Esophagus mucosa (tissue), 1 donor: ENCODE measurements around the gene HOGA1. TPM values are rescaled to one million over a fixed set of nuclear protein-coding genes. Genes with fewer than 3 reads are reported as not detected.
A peak's percentile ranks its signal among the peaks of the same experiment; 100 is the strongest.
"Not testable (repeated sequence)": the region's sequence is repeated elsewhere in the genome, so short reads cannot be mapped to it uniquely, and the experiment has no call there.

Experiments
- ATAC-seq: fragments of 200-7000 bp; cut with Tn5 transposase; one replicate; pipeline ENCODE4 v1.9.1; 2020
- total RNA-seq: library from RNA; stranded (reverse); gene quantifications from one replicate; pipeline ENCODE4 v1.2.4, GENCODE V29; 2023
- donor health status: DM: yes; HTN: yes; CAD: no.

The HOGA1 gene
- total RNA-seq, 1 donor from 2014 or later, result 1.7 TPM

DNA sequence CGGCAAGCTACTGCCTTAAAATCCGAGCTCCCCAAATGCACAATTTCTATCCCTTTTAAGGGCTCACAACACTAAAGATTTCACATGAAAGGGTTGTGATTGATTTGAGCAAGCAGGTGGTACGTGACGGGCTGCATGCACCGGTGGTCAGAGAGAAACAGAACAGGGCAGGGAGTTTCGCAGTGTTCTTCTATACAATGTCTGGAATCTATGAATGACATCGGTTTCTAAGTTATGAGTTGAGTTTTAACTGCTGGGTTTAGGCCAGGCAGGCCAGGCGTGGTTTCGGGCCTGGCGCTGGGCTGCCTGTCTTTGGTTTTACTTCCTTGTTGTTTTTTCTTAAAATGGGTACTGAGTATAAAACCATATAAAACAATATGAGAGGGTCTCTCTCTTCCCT lies 28.6 kb upstream of the HOGA1 start:
- not testable (repeated sequence) for ATAC-seq

DNA sequence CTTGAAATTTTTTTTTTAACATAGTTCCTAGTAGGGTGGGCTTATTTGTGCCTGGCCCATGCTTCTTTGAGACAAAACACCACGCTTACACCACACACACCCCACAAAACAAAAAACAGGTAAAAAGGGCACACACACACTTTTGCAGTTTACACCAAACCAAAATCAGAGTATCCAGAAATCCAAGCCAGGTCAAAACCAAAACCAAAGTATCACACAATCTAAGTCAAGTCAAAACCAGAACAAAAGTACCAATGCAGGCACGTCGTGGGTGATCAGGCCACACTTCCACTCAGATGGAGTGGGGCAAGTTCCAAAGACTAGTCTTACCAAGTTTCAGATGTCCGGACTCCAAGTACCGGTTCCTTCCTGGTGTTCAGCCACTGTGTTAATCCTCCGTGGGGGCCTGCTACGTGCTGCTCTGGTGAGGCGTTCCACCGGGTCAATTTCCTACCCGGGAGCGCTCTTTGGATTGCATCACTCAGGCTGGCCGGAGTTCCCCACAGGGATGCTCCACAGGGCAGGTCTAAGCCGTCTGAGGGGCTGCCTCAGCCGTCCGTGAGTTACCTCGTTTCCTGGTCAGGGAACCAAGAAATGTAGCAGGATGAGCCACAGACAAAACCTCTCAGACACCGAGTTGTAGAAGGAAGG lies 23.3 kb upstream of the HOGA1 start:
- ATAC-seq, result not testable (repeated sequence)

GRCh38 chr10:97561386-97562077 lies 22.7 kb upstream of the HOGA1 start:
- not testable (repeated sequence) for ATAC-seq

DNA sequence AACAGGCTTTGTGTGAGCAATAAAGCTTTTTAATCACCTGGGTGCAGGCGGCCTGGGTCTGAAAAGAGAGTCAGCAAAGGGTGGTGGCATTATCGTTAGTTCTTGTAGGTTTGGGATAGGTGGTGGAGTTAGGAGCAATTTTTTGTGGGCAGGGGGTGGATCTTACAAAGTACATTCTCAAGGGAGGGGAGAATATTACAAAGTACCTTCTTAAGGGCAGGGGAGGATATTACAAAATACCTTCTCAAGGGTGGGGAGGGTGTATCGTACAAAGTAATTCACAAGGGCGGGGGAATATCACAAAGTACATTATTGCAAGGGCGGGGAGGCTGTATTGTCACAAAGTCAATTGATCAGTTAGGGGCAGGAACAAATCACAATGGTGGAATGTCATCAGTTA lies 21.9 kb upstream of the HOGA1 start:
- not testable (repeated sequence) for ATAC-seq

- no peak for ATAC-seq
Observed at GRCh38 chr10:97563337-97563736, 20.9 kb upstream of the HOGA1 start.

GRCh38 chr10:97564776-97565175 lies 19.4 kb upstream of the HOGA1 start:
- ATAC-seq, result no peak

GRCh38 chr10:97566336-97566996 lies 17.7 kb upstream of the HOGA1 start:
- no peak for ATAC-seq

DNA sequence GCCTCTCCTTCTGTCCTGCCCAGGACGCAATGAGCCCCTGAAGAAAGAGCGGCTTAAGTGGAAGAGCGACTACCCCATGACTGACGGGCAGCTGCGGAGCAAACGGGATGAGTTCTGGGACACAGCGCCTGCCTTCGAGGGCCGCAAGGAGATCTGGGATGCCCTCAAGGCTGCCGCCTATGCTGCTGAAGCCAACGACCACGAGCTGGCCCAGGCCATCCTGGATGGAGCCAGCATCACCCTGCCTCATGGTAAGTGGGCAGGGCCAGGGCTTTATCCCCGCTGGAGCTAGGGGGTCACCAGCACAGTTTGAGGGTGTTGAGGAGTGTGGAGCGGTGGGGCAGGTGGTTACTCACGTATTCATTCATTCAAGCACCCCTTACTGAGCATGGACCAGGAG lies 16.3 kb upstream of the HOGA1 start:
- no peak for ATAC-seq

DNA sequence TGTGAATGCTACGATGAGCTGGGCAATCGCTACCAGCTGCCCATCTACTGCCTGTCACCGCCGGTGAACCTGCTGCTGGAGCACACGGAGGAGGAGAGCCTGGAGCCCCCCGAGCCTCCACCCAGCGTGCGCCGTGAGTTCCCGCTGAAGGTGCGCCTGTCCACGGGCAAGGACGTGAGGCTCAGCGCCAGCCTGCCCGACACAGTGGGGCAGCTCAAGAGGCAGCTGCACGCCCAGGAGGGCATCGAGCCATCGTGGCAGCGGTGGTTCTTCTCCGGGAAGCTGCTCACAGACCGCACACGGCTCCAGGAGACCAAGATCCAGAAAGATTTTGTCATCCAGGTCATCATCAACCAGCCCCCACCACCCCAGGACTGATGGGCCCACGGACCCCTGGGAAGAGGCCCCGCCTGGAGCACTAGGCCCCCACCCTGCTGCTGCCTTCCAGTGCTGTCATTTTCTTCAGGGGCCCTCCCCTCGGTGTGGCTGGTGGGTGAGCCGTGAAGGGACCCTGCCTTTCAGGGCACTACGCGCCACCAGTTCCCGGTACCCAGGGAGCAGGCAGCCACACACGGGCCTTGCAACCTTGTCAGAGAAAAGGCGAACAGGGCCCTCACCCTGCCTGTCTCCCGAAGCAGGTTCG lies 13.9 kb upstream of the HOGA1 start:
- ATAC-seq, result no peak

- ATAC-seq, result no peak
Observed at GRCh38 chr10:97570789-97571471, 13.3 kb upstream of the HOGA1 start.

- peak; percentile 96 for ATAC-seq
Observed at GRCh38 chr10:97571622-97572021, 12.6 kb upstream of the HOGA1 start.

DNA sequence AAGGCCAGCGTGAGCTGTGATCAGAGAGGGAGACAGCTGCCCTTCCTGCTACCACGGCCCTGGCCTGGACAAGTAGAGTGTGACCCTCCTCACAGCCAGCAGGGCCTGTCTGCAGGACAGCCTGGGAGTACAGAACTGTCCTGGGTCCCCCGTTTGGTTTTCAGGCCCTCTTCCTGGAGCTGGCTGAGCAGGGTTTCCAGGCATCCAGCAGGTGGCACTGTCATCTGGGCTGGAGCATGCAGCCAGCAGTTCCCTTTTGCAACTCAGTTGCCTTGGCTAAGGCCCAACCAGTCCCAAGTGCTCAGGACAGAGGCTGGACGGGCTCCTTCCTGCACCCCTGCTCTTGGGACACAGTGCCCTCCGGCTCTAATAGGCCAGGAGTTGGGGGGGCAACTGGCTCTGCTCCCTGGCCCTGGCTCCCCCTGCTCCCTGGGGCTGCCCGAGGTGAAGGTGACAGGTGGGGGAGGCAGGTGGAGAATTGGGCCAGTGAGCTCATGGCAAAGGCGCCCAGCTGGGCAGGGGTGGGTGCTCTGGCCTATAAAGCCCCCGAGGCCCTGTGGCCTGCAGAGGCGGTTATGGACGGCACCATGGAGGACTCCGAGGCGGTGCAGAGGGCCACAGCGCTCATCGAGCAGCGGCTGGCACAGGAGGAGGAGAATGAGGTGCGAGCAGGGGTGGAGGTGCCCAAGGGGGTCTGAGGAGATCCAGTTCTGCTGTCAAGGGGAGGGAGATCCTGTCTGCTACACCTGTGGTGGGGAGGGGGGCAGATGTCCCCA lies 11.8 kb upstream of the HOGA1 start, which contains the start of gene ANKRD2:
ANKRD2 (plus strand) TSS at position 566 of the 776 bp plus-strand sequence; CDS start at position 576, 10 bp downstream.
- ATAC-seq, result peak; percentile 78

- no peak for ATAC-seq
Observed at GRCh38 chr10:97573021-97573420, 11.2 kb upstream of the HOGA1 start.

DNA sequence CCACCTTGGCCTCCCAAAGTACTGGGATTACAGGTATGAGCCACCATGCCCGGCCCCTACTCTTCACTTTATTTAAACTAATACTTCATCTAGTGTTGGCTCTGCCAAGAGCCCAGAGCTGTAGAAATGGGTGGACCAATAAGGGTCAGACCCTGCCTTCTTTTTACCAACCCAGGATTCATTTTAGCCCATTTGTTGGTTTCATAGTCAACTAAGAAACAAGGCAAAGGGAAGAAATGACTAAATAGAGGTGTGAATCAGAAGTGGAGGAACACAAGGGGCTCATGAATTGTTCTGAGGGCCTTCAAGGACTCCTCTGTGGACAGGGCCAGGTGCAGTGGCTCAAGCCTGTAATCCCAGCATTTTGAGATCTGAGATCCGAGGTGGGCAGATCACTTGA lies 10.5 kb upstream of the HOGA1 start:
- ATAC-seq, result no peak

DNA sequence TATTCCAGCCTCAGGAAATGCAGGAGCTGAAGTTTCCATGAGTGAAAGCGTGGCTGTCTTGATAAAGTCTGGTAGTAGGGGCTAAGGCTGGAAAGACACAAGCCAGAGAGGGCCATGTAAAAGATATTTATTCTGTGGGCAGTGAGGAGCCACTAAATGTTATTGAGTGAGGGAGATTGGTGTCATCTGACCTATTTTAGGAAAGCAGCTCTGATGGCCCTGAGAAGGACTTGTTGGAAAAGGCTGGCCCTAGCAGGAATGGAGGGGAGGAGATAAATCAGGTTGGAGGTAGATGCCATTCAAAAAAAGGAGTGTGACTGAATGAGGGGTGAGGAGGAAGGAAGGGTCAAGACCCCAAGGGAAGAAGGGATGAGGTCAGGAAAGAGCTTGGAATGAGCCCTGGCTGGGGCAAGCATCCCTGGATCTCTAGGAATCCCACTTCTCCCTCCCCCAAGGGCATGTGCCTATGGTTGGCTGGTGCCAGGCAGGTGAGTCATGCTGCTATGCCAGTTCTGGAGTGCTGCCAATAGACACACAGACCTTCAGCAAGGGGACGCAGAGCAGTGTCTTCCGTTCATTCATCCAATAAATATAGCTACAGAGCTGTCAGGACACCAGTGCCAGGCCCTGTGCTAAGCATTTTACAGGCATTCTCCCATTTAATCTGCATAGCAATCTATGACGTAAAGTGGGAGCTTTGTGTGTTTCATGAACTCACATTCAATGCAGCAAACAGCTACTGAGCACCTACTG lies 9.6 kb upstream of the HOGA1 start:
- peak; percentile 37 for ATAC-seq

GRCh38 chr10:97575127-97575668 lies 9.0 kb upstream of the HOGA1 start:
- no peak for ATAC-seq

- not testable (repeated sequence) for ATAC-seq
Observed at GRCh38 chr10:97576487-97576886, 7.7 kb upstream of the HOGA1 start.

- ATAC-seq, result no peak
Observed at GRCh38 chr10:97577701-97578100, 6.5 kb upstream of the HOGA1 start.

DNA sequence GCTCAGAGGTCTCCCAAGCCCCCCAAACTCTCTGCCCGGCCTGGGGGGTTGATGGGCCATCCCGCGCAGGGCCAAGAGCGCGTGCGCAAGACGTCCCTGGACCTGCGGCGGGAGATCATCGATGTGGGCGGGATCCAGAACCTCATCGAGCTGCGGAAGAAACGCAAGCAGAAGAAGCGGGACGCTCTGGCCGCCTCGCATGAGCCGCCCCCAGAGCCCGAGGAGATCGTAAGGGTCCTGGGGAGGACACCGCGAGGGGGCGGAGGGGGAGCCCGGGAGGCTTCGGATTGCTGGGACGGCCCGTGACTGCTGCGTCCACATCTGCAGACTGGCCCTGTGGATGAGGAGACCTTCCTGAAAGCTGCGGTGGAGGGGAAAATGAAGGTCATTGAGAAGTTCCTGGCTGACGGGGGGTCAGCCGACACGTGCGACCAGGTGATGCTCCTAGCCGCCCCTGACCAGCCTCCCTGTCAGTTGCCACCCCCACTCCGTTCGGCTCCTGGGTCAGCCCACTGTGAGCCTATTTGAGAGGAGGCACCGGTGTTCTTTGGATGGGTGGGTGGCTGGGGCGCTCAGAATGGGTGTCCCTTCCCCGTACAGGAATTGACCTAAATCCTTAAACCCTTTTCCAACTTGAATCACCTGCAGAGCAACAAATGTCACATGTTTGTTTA lies 5.9 kb upstream of the HOGA1 start:
- no peak for ATAC-seq
